Renal pelvis (tissue), 4 donors: ENCODE results near the gene TLR4. TPM values are rescaled to one million over a fixed set of nuclear protein-coding genes. Genes with fewer than 3 reads are reported as not detected.

ENCODE experiments used
- DNase-seq: peaks from one replicate; pipeline ENCODE4 v3.0.0-alpha.2; 2013
- polyA plus RNA-seq, 3 donors: library from polyadenylated mRNA; unstranded; fragments of 120-200 nt; gene quantifications; one replicate each; pipeline ENCODE4 v1.2.1, GENCODE V29; 2013; ENCODE audit not compliant: insufficient read length in 3 of 3

Gene TLR4
- polyA plus RNA-seq, 3 donors, result 8.0 to 9.4 (median 8.7) TPM

DNA sequence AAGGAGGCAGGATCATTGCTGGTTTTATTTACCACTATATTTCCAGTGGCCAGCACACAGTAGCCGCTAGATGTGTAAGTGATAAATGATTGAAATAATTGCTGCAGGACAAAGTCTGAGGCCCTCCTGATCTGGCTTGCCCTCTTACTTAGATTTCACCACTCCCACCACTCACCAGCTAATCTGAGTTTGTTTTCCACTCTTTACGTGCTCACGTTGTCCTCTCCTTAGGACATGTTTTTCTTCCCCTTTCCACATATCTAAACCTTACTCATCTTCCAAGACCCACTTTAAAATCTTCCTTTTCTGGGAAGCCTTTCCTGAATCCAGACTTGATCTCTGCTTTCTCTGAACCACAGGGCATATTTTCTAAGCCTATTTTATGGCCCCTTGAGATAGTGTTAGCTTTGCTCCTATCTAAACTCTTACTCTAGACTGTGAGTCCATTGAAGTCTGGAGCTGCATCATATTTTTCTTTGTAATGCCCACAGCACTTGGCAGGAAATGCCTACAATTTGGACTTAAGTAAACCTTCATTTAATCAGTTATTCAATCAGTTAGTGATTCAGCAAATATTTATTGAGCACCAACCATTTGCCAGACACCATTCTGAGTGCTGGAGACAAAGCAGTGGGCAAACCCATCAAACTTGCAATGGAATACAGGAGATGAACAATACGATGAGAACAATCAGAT is 2.4 kb downstream of the TLR4 start:
- no peak for DNase-seq

- no peak for DNase-seq
Observed at GRCh38 chr9:117707561-117707960, 3.4 kb downstream of the TLR4 start.

DNA sequence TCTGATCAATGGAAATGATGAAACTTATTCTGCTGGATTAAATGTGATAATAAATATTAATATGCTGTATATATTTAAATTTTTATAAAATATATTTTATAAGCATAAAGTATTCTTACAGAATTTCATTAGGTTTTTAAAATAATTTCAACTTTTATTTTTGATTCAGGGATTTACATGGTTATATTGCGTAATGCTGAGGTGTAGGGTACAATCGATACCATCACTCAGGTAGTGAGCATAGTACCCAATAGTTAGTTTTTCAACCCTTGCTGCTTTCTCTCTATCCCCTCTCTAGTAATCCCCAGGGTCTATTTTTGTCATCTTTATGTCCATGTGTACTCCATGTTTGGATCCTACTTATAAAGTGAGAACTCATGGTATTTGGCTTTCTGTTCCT is 5.7 kb downstream of the TLR4 start:
- no peak for DNase-seq

GRCh38 chr9:117714282-117714681 is 10.1 kb downstream of the TLR4 start:
- DNase-seq, result no peak

DNA sequence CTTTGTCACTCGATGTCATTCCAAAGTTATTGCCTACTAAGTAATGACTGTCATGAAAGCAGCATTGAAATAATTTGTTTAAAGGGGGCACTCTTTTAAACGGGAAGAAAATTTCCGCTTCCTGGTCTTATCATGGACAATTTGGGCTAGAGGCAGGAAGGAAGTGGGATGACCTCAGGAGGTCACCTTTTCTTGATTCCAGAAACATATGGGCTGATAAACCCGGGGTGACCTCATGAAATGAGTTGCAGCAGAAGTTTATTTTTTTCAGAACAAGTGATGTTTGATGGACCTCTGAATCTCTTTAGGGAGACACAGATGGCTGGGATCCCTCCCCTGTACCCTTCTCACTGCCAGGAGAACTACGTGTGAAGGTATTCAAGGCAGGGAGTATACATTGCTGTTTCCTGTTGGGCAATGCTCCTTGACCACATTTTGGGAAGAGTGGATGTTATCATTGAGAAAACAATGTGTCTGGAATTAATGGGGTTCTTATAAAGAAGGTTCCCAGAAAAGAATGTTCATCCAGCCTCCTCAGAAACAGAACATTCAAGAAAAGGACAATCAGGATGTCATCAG is 11.3 kb downstream of the TLR4 start:
- no peak for DNase-seq

DNA sequence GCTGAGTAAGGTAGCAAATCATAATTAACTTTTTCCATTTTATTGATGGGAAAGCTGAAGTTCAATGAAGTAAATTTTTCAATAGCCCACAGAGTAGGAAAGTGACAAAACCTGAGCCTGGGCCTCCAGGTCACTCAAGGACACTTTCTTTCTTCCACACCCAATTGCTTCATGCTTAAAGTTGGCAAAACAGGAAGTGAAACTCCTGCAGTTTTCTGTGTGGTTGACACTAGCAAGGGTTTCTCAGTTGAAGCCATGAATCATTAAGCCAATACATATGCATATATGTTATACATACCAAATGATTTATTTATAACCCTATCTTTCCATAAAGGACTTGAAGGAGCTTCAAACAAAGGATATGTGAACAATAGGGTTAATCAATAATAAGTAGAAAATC is 13.9 kb downstream of the TLR4 start:
- DNase-seq, result no peak

- no peak for DNase-seq
Observed at GRCh38 chr9:117718701-117719100, 14.5 kb downstream of the TLR4 start.

GRCh38 chr9:117719161-117719920 is 15.1 kb downstream of the TLR4 start:
- no peak for DNase-seq

DNA sequence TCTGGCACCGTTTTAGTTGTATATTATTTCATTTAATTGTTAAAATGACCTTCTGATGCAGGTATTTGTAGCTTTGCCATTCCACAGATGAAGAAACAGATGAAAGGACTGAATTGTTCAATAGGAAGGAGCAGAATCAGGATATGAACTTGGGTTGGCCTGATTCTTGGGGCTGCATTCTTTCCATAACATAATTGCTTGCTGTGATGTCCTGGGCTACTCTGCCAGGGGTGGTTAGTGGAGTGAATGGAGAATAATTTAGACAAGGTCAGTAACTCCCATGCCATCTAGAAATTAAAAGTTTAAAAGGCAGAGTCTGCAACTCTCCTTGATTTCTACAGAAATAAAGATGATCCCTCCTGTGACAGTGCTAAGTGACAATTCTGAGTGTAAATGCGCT is 15.9 kb downstream of the TLR4 start:
- DNase-seq, result no peak

DNA sequence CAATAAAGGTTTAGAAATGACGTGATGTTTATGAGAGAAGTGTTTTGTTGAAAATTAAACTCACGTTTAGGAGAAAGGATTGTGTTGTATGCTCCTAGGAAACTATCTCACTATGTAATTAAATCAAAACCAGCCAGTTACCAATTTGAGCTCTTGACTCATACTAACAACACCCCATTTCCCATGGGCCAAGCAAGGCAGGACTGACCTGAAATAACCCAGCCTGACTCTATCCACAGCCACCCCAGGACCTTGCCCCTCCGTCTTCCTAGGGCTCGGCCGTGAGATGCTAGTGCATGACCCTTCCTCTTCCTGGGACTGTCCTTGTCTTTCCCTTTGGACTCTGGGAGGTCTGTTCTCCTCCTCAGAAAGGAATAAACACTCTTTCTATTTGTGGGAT is 16.4 kb downstream of the TLR4 start:
- no peak for DNase-seq

DNA sequence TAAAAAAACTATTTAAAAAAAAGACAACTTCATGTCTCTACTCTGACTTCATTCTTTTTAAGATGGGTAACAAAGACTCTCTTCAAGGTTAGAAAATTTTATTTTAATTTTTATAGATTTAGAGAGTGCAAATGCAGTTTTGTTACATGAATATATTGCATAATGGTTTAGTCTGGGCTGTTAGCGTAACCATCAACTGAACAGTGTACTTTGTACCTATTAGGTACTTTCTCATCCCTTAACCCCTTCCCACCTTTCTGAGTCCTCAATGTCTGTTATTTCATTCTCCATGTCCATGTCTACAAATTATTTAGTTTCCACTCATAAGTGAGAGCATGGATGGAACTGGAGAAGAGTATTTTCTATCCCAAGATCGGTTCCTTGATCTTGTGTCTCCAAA is 16.8 kb downstream of the TLR4 start:
- no peak for DNase-seq

DNA sequence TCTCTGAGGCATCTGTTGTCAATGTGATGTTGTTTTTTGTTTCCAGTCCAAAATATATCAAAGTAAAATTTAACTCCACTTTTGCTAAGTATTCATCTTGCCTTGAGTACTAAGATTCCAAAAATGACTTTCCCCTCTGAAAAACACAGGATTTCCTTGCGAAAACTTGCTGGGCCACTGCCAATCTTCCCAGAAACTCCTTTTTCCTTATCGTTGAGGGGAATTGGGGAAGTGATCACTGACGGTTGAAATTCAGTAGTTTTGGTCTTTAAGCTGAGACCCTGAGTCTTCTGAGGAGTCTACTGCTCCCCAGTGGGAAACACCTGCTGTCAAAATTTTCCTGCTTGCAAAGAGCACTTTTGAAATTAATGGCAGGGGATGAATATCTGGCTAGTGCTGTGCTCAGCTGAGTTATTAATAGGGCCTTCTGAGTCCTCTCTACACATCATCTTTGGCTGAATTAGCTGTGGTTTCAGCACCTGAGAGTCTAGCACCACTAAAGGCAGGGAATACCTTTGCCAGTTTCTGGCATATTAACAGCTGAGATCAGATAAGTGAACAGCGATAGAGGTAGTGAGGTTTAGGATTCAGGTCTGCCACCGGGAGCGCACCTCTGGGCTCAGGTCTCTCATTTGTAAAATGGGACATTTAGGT is 18.0 kb downstream of the TLR4 start:
- no peak for DNase-seq

DNA sequence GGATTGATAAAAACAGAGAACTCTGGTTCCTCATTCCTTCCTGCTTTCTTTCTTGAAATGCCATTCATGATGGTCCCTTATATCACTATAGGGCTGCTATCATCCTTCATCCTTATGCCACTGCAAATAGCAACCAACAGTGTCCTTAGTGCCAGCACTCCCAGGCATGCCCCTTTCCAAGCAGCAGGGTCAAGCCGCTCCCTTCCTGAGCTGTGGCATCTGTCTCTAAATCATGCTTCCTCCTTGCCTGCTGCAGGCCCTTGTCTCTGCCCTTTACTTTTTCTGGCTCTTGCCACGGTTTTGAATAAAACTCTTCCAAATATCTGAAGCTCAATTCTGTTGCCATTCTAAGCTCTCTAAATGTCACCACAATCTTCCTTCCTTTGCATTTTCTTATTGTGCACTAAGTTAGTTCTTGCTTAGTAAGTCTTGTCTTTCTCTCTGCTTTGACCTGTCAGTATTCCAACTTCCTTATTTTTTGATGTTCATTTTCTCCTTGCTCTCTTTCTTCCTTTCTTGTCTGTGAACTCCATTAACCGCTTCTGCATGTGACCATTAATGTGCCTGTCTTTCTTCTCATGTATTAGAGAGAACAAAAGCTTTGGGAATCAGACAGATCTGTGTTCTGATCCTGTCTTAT is 19.9 kb downstream of the TLR4 start:
- no peak for DNase-seq

GRCh38 chr9:117725426-117725887 is 21.3 kb downstream of the TLR4 start:
- no peak for DNase-seq

- DNase-seq, result no peak
Observed at GRCh38 chr9:117729375-117729774, 25.2 kb downstream of the TLR4 start.

DNA sequence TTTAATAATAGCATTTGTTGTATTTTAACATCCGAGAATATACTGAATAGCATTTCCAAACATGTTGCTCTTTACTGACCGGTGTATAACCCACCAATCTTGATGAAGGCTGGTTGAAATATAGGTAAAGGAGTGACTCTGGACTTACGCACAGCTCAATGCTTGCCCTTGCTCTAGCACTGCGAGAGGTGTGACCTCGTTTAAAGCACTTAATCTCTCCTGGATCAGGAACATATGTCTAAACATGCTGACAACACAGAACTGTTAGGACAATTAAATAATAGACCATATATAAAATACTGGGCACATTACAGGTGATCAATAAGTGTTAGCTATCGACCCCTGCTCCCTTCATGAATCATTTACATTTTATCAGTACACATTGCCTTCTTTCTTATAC is 28.3 kb downstream of the TLR4 start:
- no peak for DNase-seq

DNA sequence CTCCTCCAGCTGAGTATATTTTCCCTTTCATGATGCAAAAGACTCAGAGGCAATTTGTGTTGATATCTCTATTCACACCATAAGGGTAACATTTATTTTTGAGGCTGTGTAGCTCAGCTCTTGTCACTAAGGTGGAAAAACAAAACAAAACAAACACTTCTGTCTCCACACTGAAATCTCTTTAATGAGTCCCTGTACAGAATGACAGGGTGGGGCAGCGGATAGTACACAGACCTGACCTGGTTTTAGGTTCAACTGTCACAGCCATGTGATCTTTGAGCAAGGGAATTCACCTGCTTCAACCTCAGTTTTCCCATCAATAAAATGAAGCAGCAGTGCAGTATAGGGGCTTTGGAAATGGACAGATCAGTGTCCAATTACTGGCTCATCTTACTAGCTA is 29.3 kb downstream of the TLR4 start:
- DNase-seq, result no peak

DNA sequence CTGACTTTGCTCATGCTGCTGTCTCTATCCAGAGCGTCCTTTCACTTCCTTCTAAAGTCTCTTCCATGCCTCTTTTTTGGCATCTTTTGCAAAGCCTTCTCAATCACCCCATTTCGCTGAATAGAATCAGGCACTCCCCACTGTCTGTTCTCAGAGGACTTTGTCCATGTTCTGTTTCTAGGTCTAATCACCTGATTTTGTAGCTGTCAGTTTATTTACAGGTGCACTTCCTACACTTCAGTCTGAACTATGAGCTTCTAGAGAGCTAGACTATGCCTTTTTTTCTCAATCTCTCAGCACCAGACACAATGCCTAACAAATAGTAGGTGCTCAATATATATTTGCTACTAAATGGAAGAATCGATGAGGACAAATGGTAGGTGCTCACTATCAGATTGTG is 29.9 kb downstream of the TLR4 start:
- DNase-seq, result no peak

GRCh38 chr9:117734523-117735314 is 30.5 kb downstream of the TLR4 start:
- no peak for DNase-seq

DNA sequence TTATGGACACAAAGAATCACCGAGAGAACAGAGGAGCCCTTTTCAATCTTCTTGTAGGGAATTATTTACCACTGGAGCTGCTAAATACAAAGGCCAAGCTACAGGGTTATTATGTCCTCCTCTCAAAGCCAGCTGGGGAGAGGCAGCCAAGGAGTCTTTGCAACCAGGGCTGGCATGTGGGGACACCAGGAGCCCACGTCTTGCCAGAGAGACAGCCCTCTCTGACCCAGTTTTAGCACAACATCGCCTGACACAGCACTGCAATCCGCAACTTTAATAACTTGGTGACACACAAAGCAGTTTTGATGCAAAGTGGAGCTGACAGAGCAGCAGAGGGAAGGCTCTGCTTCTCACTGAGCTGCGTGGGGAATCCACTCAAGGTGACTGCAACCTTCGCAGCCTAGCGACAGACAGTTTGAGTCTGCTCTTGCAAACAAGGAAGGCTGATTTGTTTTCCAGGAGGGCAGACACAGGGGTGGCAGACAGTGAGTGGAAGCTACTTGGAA is 33.6 kb downstream of the TLR4 start:
- DNase-seq, result no peak

DNA sequence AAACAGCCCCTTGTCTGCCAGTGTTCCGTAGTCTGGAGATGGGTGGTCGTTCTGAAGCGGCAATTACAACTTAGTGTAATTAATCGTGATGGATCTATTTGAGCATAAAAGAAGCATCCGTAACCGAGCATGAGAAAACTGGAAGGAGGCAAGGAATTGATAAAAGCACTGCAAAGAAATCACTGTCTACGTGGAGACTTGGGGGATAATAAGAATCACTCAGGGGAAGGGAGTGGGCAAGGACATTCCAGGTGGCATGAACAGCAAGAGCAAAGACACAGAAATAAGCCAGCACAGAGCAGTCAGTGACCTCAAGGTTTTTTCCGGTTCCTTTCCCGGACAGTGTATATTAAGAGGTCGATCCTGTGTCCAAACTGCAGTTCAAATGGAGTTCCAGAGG is 35.0 kb downstream of the TLR4 start:
- DNase-seq, result no peak
